Inferior parietal cortex (tissue), 1 donor: ENCODE data around the gene LAMA2.
"Not testable (repeated sequence)": the region's sequence is repeated elsewhere in the genome, so short reads cannot be mapped to it uniquely, and the experiment has no call there.

Experiments used
- DNase-seq: peaks from one replicate; pipeline ENCODE4 v3.0.0-alpha.2; 2016; ENCODE audit errors: extremely low spot score

The LAMA2 gene

DNA sequence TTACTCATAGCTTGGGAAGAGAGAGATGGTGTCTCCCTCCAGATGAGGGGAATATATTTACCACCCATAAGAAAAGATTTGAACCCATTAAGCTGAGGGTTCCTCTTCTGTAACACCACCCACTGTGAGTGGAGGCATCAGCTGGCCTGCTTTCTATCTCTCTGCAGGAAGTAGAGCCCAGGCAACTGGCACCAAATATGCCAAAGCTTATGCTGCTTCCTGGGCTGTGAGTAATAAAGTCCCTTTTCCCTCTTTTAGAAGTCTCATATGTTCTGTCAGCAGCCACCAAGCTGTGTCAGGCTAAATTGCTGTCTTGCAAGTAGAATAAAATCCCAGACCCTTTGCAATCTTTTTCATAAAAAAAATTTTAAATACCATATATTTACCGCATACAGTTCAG, 241.4 kb downstream of the LAMA2 start:
- no peak for DNase-seq

- no peak for DNase-seq
Observed at GRCh38 chr6:129130106-129130505, 247.2 kb downstream of the LAMA2 start.

DNA sequence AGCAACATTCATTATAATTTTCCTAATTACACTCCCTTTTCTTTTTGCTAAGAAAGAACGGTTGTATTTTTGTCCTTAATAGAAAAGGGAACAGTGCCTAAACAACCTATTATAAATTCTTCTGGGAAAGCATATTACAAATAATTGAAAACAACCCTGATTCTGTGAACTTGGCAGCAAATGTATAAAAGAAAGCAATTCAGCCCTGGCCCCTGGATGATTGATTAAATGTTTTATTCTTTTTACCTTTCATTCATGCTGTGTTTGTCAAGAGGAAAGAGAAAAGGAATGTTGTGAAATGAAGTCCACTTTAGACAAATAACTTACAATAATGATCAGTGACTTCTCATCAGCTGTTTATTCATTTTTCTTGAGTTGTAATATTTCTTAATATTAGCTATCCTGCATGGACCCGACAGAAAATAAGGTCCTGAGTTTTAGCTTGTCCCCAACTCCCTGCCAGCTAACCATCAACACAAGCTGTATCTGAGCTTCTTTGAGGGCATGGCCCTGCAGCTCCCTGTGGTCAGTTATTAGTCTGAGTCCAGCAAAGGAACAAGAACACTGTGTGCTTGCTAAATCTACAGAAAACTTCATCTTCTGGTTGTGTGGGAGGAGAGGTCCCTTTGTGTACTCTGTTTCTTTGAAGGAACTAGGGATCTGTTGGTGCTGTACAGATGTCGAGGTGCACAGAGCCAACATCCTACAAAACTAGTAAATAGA, 248.2 kb downstream of the LAMA2 start:
- DNase-seq: no peak

DNA sequence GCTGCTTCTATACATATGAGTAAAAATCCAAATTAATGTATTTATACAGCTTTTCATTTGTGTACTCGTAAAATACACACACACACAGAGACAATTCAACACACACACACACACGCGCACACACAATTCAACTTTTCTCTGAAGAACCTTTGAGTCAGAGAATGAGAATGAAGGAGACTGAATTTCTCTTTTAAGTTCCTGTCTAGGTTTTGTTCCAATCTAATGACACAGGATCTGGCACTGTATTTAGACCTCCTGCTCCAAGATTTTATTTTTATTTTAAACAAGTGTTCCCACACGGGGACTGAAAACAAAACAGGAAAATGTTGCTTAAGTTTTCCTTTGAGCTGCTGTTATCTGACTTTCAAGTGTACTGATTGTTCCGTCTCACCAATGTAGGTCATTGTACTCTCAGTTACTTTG, 250.8 kb downstream of the LAMA2 start:
- DNase-seq: no peak

GRCh38 chr6:129134535-129134934, 251.6 kb downstream of the LAMA2 start:
- no peak for DNase-seq

DNA sequence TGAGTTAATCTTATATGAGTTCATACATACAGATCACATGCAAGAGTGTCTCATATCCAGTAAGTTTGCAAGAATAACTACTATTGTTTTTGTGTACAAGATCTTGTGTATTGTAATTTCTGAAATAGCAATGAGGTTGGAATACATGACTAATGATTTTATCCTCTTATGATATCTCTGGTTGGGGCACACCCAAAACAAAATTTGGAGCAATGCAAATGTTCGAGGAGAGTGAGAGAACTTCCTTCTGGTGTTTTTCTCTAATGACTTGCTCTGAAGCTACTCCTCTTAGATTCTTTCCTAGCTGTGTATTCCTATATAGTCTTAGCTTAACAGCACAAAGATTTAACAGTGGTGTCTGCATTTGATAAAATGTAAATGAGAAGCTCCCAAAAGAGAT, 252.5 kb downstream of the LAMA2 start:
- no peak for DNase-seq

DNA sequence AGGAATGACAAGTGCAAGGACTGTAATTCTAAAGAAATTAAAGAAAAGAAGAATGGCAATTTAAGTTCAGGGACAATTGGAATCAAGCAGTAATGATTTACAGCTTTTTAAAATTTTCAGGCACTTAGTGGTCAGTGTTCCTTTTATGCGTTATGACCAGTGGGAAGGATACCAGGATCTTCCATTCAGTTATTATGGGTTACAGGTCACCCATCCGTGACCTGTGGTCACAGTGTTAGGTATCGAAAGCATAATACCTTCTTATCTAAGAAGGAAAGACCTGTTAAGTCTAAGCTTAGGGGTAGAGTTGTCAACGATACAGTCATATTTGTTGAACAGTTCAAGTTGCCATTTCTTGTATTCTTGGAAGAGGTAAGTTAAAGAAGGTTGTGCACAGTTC, 253.8 kb downstream of the LAMA2 start:
- DNase-seq: no peak

GRCh38 chr6:129138739-129139405, 255.9 kb downstream of the LAMA2 start:
- DNase-seq: no peak

DNA sequence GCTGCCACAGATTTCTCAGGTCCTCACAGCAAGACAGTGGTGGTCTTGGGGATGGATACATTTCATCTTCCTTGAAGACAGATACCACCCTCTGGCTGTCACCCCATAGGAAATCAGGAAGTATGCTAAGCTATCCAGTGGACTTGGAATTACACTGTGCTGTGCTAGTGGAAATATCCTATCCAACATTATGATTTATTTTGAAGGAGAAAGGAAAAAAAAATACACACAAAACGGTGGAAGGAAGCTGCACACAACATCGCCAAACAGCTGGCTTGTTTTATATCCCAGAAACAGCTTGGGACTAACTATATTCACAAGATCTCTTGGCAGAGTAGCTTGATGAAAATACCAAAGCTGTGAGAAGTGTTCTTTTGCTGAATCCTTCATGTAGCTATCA, 257.6 kb downstream of the LAMA2 start:
- DNase-seq: no peak

- no peak for DNase-seq
Observed at GRCh38 chr6:129141499-129141898, 258.6 kb downstream of the LAMA2 start.

DNA sequence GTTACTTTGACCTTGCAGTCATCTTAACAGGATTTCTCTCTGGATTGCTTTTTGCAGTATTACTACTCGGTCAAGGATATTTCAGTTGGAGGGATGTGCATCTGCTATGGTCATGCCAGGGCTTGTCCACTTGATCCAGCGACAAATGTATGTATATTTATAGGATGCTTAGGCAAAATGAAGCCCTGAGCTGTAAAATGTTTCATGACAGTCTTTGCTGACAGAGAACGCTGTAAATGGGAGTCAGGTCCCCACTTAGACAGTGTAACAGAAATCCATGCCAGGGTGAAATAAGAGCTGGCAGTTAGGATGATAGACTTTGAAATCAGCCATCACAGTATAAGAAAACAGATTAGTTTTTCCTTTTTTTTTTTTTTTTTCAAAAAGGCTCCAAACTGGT, 264.0 kb downstream of the LAMA2 start:
- DNase-seq: no peak

DNA sequence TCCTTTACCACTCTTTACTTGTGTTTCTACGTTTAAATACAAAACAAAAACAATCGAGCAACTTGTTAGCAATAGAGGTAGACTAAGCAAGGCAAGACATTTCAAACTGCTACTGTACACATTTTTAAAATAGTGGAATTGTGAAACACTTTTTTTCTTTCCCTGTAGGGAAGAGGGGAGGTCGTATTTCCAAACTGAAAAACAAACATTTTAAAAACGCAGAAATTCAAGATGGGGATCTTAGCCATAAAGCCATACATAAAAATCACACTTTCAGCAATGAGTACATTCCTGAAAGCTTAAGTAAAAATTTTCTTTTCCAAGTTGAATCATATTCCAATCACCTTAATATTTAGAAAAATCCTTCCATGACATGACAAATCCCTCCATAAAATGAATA, 267.6 kb downstream of the LAMA2 start:
- DNase-seq: no peak

- DNase-seq: no peak
Observed at GRCh38 chr6:129153257-129153656, 270.3 kb downstream of the LAMA2 start.

DNA sequence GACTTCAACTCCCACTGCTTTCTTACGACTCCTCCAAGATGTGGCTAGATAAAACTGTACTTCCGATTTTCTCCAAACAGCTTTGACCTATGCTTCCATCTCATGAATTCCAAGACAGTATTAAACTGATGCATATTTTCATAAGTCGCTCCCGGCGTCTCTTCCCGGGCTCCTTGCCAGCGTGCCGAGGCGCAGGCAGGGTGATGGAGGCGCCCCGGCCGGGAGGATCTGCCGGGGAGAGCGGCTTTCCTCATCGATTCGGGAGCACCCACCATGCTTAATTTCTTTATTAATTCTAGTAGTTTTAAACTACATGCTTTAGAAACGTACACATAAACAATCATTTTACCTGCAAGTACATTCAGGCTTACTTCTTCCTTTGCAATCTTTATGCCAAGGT, 276.3 kb downstream of the LAMA2 start:
- not testable (repeated sequence) for DNase-seq

GRCh38 chr6:129162605-129163004, 279.7 kb downstream of the LAMA2 start:
- DNase-seq: no peak

DNA sequence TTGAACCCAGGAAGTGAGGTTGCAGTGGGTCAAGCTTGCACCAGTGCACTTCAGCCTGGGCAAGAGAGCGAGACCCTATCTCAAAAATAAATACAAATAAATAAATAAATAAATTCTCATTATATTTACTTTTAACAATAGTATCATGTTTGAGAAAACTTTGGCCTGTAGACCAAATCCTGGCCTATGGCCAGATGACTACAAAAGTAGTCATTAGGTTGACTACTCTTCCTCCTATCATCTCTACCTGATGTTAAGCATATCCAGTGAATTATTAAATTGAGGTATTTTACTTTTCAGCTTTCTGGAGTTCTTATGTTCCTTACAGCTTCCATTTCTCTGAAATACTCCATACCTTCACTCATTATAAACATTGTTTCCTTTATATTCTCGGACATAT, 280.6 kb downstream of the LAMA2 start:
- no peak for DNase-seq

DNA sequence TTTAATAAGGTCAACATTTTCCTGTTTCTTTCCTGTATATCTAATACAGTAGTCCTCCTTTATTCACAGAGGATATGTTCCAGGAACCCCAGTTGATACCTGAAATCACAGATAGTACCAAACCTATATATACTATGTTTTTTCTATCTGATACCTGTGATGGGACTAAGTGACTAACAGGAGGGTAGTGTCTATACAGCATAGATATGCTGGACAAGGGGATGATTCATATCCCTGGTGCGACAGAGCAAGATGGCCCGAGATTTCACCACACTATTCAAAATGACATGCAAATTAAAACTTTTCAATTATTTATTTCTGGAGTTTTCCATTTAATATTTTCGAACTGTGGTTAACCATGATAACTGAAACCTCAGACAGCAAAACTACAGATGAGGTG, 281.1 kb downstream of the LAMA2 start:
- no peak for DNase-seq

DNA sequence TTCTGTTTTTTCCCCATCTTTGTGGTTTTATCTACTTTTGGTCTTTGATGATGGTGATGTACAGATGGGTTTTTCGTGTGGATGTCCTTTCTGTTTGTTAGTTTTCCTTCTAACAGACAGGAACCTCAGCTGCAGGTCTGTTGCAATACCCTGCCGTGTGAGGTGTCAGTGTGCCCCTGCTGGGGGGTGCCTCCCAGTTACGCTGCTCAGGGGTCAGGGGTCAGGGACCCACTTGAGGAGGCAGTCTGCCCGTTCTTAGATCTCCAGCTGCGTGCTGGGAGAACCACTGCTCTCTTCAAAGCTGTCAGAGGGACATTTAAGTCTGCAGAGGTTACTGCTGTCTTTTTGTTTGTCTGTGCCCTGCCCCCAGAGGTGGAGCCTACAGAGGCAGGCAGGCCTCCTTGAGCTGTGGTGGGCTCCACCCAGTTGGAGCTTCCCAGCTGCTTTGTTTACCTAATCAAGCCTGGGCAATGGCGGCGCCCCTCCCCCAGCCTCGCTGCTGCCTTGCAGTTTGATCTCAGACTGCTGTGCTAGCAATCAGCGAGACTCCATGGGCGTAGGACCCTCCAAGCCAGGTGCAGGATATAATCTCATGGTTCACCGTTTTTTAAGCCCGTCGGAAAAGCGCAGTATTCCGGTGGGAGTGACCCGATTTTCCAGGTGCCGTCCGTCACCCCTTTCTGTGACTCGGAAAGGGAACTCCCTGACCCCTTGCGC, 289.5 kb downstream of the LAMA2 start:
- DNase-seq: not testable (repeated sequence)

DNA sequence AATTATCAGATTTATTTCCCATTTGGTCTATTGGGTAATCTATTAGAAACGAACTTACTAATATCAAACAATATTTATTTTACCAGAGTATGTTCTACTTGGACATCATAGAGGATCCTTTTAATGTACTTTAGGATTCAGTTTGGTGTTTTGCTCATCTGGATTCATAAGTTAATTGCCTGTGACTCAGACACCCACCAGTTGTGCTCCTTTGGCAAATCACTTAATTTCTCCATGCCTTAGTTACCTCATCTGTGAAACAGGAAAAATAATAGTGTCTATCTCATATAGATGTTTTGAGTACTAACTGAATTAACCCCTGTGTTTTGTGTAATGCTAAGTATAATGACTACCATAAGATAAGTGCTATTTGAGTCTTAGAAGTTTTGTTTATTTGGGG, 292.1 kb downstream of the LAMA2 start:
- DNase-seq: no peak

DNA sequence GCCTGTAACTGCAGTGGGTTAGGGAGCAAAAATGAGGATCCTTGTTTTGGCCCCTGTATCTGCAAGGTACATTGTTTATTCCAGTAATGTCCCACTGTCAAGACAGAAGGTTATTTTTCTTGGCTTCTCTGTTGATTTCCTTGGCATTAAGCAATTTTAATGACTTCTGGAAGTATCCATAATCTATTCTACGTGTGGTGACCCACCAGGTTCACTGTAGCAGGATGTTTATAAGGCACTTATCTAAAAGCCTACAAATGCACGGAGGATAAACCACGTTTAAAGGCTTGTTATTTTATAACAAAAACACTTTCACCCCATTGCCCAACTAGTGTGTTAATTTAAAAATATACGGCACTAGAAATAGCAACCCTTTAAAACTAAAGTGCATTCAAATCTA, 294.9 kb downstream of the LAMA2 start:
- DNase-seq: no peak

DNA sequence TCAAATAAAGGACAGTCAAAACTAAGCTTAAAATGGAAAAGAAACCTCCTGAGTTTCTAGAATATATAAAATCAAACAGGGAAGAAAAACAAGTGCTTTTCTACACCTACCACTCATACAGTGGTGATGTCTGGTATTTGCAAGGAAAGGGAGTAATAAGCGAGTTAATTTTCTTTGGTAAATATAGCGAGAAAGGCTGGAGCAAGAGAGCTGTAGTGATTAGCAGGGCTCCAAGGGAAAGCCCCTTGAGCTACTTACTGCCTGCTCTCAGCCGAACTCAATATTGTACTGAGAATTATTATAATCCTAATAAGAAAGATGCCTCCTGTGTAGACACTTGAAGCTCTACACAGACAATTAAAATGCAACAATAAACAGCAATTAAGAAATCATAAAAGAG, 296.3 kb downstream of the LAMA2 start:
- DNase-seq: no peak

- DNase-seq: no peak
Observed at GRCh38 chr6:129181001-129181400, 298.1 kb downstream of the LAMA2 start.

DNA sequence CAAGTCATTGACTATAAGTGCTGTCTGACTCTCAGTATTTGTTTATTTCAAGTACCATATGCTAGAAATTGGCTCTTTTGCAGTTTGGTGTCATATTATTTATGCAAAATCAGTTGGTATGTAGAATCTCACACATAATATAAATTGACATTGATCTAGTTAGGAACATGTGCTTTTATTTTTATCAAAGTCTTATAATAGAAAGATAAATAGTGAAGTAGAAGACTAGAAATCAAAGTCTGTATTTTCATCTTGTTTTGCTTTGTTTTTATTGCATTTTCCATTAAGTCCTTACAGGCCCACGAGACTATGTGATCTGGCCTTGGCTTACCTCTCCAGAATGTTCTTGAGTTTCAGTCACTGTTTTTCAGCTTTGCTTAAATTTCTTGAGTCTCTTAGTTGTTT, 300.3 kb downstream of the LAMA2 start:
- DNase-seq: no peak
